GM13976 (cell line): ENCODE measurements around the gene VWDE.
A peak's percentile ranks its signal among the peaks of the same experiment; 100 is the strongest.

ENCODE experiments used
- DNase-seq: peaks from one replicate; pipeline ENCODE4 v3.0.0; 2012; ENCODE audit warnings: low spot score
- in situ Hi-C: fragments of 300-500 bp; cut with MboI; formaldehyde crosslinking; loops from one replicate; pipeline ENCODE4 v1.12.0; 2022; ENCODE audit warnings: low sequenced_read_pairs, mixed read lengths, inconsistent platforms; ENCODE audit not compliant: unreplicated experiment
- TF ChIP-seq, protein P1 (sequence below): IDR thresholded peaks from 2 replicates; pipeline ENCODE4 v1.5.1; 2012; ENCODE audit warnings: borderline replicate concordance, mild to moderate bottlenecking; ENCODE audit not compliant: insufficient read depth; ENCODE audit errors: extremely low read depth, missing control alignments, control extremely low read depth

The VWDE gene

DNA sequence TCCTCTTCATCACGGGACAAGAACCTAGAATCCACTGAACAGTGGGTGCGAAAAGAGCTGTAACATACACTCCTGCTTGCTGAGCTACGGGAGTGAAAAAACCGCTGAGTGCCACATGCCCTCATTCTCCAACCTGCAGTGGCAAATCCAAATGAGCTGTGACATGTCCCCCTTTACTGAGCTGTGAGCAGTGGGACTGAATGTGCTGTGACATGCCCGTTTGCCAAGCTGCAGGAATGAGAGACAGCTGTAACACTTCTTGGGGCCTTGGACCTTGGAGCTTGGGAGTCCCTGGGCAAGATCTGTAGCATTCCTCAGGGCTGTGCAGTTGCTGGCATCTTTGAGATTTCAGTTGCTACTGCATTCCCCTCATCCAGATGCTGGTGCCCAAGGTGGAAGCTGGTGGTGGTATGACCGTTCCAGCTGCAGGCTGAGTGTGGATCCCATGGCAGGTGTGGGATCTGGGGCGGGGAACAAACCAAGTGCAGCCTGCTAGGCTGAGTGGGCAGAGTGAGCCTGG is 107.6 kb downstream of the VWDE start:
- no peak for DNase-seq
- TF ChIP-seq, protein P1, sequence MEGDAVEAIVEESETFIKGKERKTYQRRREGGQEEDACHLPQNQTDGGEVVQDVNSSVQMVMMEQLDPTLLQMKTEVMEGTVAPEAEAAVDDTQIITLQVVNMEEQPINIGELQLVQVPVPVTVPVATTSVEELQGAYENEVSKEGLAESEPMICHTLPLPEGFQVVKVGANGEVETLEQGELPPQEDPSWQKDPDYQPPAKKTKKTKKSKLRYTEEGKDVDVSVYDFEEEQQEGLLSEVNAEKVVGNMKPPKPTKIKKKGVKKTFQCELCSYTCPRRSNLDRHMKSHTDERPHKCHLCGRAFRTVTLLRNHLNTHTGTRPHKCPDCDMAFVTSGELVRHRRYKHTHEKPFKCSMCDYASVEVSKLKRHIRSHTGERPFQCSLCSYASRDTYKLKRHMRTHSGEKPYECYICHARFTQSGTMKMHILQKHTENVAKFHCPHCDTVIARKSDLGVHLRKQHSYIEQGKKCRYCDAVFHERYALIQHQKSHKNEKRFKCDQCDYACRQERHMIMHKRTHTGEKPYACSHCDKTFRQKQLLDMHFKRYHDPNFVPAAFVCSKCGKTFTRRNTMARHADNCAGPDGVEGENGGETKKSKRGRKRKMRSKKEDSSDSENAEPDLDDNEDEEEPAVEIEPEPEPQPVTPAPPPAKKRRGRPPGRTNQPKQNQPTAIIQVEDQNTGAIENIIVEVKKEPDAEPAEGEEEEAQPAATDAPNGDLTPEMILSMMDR: no peak
- in situ Hi-C loops: no loop called here

DNA sequence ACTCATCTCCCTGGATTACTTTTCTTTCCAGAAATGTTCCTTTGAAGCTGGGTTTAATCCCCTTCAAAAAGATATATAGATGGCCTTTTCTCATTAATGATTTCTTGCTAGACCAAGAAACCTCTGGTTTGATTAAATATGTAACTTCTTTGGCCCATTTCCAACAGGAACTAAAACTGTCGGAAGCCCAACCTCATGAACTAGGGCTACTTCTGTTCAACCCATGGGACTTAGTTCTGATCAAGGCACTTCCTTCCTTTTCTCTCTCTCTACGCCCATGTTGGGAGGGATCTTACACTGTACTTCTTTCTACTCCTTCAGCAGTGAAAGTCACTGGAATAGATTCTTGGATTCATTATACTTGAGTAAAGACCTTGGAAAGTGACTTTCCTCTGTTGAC is 109.0 kb downstream of the VWDE start:
- in situ Hi-C loops: no loop called here
- TF ChIP-seq, protein P1: no peak
- no peak for DNase-seq

DNA sequence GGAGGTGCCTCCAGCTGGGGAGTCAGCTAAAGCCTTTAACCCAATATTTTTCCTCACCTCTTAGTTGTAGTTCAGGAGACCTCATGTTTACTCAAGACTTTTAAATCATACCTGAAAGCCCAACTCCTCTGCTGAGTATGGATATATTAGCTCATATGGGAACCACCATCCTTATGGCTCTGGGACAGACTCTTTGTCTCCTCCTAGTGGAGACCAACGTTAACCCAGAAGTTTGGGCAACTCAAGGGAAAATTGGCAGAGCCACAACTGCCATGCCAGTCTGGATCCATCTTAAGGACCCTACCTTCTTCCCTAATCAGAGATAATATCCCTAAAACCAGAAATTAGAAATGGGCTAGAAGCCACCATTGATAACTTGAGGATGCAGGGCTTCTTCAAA is 111.8 kb downstream of the VWDE start:
- TF ChIP-seq, protein P1: peak; percentile 16
- DNase-seq: no peak
- in situ Hi-C loops: no loop called here

GRCh38 chr7:12290761-12291160 is 112.9 kb downstream of the VWDE start:
- in situ Hi-C loops: no loop called here
- TF ChIP-seq, protein P1: no peak
- no peak for DNase-seq

- TF ChIP-seq, protein P1: no peak
- in situ Hi-C loops: no loop called here
- DNase-seq: no peak
These were observed 113.7 kb downstream of the VWDE start for GRCh38 chr7:12289996-12290395.

DNA sequence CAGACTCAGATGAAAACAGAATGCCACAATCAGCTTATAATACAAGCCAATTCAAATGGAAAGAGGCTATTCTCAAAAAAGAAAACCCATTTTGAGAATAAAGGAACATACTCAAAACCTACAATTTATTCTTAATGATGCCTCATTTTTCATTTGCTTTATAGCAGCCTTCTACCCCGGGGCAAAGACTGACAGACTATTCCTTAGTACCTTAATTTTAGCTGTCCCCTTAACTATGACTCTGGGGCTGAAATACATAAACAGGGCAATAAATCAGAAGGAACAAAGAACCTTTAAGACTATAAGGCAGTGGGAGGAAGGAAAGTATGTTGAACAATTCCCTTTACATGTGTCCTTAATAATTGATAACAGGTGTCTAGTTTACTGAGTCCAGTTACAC is 115.8 kb downstream of the VWDE start:
- no peak for DNase-seq
- in situ Hi-C loops: no loop called here
- TF ChIP-seq, protein P1: no peak

- TF ChIP-seq, protein P1: no peak
- in situ Hi-C loops: no loop called here
- no peak for DNase-seq
These were observed 122.6 kb downstream of the VWDE start for GRCh38 chr7:12281038-12281437.
